Mesothelial cell of epicardium (in vitro differentiated cells): Measurements from ENCODE around the gene MAN1B1. TPM values are rescaled to one million over a fixed set of nuclear protein-coding genes. Genes with fewer than 3 reads are reported as not detected.

Experiments
- DNase-seq, 2 experiments: peaks; one replicate each; pipeline ENCODE4 v3.0.0; 2021; ENCODE audit warnings: low spot score in 2 of 2; ENCODE audit not compliant: unreplicated experiment in 2 of 2
- H3K27ac Mint-ChIP-seq: 2 replicates; pipeline ENCODE4 v1.8.0; 2021; ENCODE audit warnings: mixed read lengths
- H3K27me3 Mint-ChIP-seq: 2 replicates; pipeline ENCODE4 v1.8.0; 2021; ENCODE audit warnings: low read depth, mixed read lengths
- H3K36me3 Mint-ChIP-seq: 2 replicates; pipeline ENCODE4 v1.8.0; 2021; ENCODE audit warnings: mixed read lengths
- H3K4me1 Mint-ChIP-seq: 2 replicates; pipeline ENCODE4 v1.8.0; 2021; ENCODE audit warnings: mixed read lengths
- H3K4me3 Mint-ChIP-seq: 2 replicates; pipeline ENCODE4 v1.8.0; 2021; ENCODE audit warnings: mild to moderate bottlenecking, moderate library complexity, mixed read lengths
- H3K9me3 Mint-ChIP-seq: 2 replicates; pipeline ENCODE4 v1.8.0; 2021; ENCODE audit warnings: mixed read lengths
- total RNA-seq: library from RNA; stranded (reverse); gene quantifications from 3 replicates; pipeline ENCODE4 v1.2.1, GENCODE V29; 2021
- TF ChIP-seq, protein P1 (sequence below): fragments of 200-600 bp; sonication (generic); IDR thresholded peaks from one replicate; pipeline ENCODE4 v1.5.0; 2021; ENCODE audit warnings: antibody characterized with exemption; ENCODE audit not compliant: unreplicated experiment

MAN1B1 gene
- total RNA-seq, result 61.1 to 65.1 TPM (median 61.2 TPM) in 3 replicates

- peak within 1 kb of the TSS; percentile 88 for H3K27ac Mint-ChIP-seq
- TF ChIP-seq, protein P1, sequence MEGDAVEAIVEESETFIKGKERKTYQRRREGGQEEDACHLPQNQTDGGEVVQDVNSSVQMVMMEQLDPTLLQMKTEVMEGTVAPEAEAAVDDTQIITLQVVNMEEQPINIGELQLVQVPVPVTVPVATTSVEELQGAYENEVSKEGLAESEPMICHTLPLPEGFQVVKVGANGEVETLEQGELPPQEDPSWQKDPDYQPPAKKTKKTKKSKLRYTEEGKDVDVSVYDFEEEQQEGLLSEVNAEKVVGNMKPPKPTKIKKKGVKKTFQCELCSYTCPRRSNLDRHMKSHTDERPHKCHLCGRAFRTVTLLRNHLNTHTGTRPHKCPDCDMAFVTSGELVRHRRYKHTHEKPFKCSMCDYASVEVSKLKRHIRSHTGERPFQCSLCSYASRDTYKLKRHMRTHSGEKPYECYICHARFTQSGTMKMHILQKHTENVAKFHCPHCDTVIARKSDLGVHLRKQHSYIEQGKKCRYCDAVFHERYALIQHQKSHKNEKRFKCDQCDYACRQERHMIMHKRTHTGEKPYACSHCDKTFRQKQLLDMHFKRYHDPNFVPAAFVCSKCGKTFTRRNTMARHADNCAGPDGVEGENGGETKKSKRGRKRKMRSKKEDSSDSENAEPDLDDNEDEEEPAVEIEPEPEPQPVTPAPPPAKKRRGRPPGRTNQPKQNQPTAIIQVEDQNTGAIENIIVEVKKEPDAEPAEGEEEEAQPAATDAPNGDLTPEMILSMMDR, result no peak
- H3K9me3 Mint-ChIP-seq, result no peaks in the 10 kb centered on the region
- H3K4me3 Mint-ChIP-seq, result peak within 1 kb of the TSS; percentile 82
- peaks cover 15% of the 10 kb centered on the region for H3K4me1 Mint-ChIP-seq
- peaks cover 3% of the 10 kb centered on the region for H3K36me3 Mint-ChIP-seq
- peaks cover 10% of the 10 kb centered on the region for H3K27me3 Mint-ChIP-seq
- DNase-seq, result peak; percentile 98 to 99
Measured at GRCh38 chr9:137086531-137087408, at the start of gene MAN1B1. TSS of gene MAN1B1 (plus strand) at chr9:137086985. CDS start at chr9:137087000, 15 bp downstream.

DNA sequence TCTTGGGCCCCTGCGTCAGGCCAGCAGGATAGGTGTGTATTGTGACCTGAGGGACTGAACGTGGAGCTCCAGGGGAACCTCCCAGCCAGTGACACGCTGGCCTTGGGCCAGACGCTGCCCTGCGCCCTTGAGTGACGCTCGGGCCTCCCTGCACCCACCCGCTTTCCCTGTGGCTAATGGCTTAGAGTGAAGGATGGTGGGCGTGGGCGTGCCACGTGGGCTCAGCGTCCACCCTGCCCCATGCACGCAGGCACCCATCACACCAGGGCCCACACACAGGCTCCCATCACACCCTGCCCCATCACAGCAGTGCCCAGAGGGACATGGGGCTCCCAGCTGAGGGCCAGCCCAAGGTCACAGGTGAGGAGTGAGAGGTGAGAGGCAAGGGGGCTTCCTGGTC, 49.8 kb upstream of the MAN1B1 start:
- Mint-ChIP-seq H3K27ac (no peak overlapping the region), H3K4me3 (no peak overlapping the region), H3K36me3 (no peaks in the 10 kb centered on the region), H3K9me3 (no peaks in the 10 kb centered on the region), H3K4me1 (no peaks in the 10 kb centered on the region), H3K27me3 (no peaks in the 10 kb centered on the region)
- TF ChIP-seq, protein P1, result no peak
- no peak for DNase-seq

GRCh38 chr9:137037483-137037882, 49.3 kb upstream of the MAN1B1 start:
- DNase-seq, result no peak
- Mint-ChIP-seq H3K4me3 (no peak overlapping the region), H3K27ac (no peak overlapping the region), H3K9me3 (no peaks in the 10 kb centered on the region), H3K27me3 (no peaks in the 10 kb centered on the region), H3K36me3 (no peaks in the 10 kb centered on the region), H3K4me1 (no peaks in the 10 kb centered on the region)
- TF ChIP-seq, protein P1, result no peak

DNA sequence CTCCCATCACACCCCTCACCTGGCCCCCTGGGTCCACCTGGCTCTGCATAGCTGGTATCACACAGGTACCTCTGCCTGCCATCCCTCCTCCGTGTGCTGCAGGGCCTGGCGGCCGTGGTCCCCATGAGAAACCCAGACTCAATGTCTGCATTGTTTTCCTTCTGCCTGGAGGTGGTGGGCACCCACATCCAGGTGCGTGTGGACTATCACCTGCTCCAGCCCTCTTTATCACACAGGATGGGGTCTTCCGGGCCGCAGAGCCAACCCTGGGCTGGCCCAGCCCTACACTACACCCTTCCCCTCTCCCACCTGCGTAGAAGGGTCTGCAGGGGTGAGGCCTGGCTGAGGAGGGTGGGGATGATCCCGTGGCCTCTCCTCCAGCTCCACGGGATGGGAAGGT, 47.9 kb upstream of the MAN1B1 start:
- Mint-ChIP-seq H3K27me3 (peaks cover 7% of the 10 kb centered on the region), H3K9me3 (no peaks in the 10 kb centered on the region), H3K4me1 (no peaks in the 10 kb centered on the region), H3K36me3 (no peaks in the 10 kb centered on the region), H3K4me3 (no peak overlapping the region), H3K27ac (no peak overlapping the region)
- TF ChIP-seq, protein P1, result no peak
- DNase-seq, result no peak

DNA sequence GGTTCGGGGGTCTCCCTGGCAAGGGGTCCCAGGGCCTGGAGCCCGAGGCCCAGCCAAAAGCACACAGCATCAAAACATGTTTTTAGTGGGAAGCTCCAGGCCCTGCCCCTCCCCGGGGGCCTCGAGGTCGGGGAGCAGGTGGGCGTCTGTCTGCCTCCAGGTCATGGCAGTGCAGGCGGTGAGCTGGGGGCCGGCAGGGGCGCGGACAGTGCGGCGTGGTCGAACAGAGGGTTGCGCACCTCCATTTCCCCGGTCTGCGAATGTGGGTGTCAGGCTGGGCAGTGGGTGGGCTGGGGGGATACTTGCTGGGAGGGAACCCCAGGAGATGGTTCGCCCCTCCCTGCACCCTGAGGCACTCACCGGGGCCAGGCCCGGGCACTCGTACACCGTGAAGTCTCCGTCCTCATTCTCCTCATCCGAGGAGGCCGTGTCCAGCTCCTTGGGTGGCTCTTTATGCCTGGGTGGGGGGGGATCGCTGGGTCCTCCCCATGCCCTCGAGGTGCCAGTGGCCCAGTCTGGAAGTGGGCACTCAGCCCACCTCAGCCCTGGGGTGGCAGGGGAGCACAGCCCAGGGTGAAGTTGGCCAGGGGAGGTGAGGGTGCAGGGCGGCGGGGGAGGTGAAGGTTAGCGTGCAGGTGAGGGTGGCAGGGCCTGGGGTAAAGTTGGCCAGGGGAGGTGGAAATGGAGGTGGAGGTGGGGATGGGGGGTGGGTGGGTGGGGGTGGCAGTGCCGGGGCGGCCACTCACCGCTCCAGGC, 47.0 kb upstream of the MAN1B1 start:
- no peaks in the 10 kb centered on the region for H3K36me3 Mint-ChIP-seq
- no peak for DNase-seq
- H3K4me3 Mint-ChIP-seq, result no peak overlapping the region
- H3K27me3 Mint-ChIP-seq, result peaks cover 15% of the 10 kb centered on the region
- H3K4me1 Mint-ChIP-seq, result peaks cover under 1% of the 10 kb centered on the region
- H3K9me3 Mint-ChIP-seq, result no peaks in the 10 kb centered on the region
- TF ChIP-seq, protein P1, result no peak
- H3K27ac Mint-ChIP-seq, result no peak overlapping the region
